Measurements from ENCODE around the gene HSP90AB1. TPM values are rescaled to one million over a fixed set of nuclear protein-coding genes. Genes with fewer than 3 reads are reported as not detected.

Gene HSP90AB1
- total RNA-seq, 1 donor from 2014 or later, result 1,214 TPM

- Mint-ChIP-seq H3K36me3 (ENCODE audit: insufficient read depth) (no peaks in the 10 kb centered on the region), H3K27ac (peak overlapping the region; percentile 52), H3K9me3 (ENCODE audit: low read depth) (no peaks in the 10 kb centered on the region), H3K4me3 (ENCODE audit: low read depth) (peak overlapping the region; percentile 70), H3K27me3 (peaks cover 35% of the 10 kb centered on the region), H3K4me1 (ENCODE audit: low read depth) (peaks cover 33% of the 10 kb centered on the region)
- peak; percentile 27 for TF ChIP-seq CTCF (IDR thresholded peaks at IDR 0.05; ENCODE audit: unreplicated experiment)
- no peak for DNase-seq (ENCODE audit: low spot score, unreplicated experiment)
Observed at GRCh38 chr6:44219815-44220784, 26.8 kb upstream of the HSP90AB1 start.

GRCh38 chr6:44220913-44221290, 26.0 kb upstream of the HSP90AB1 start:
- Mint-ChIP-seq H3K27me3 (peaks cover 35% of the 10 kb centered on the region), H3K36me3 (ENCODE audit: insufficient read depth) (no peaks in the 10 kb centered on the region), H3K9me3 (ENCODE audit: low read depth) (no peaks in the 10 kb centered on the region), H3K27ac (peak overlapping the region; percentile 88), H3K4me3 (ENCODE audit: low read depth) (peak overlapping the region; percentile 59), H3K4me1 (ENCODE audit: low read depth) (peaks cover 38% of the 10 kb centered on the region)
- no peak for DNase-seq (ENCODE audit: low spot score, unreplicated experiment)
- no peak for TF ChIP-seq CTCF (IDR thresholded peaks at IDR 0.05; ENCODE audit: unreplicated experiment)

- TF ChIP-seq CTCF (IDR thresholded peaks at IDR 0.05; ENCODE audit: unreplicated experiment), result peak; percentile 73
- Mint-ChIP-seq H3K27me3 (peaks cover 35% of the 10 kb centered on the region), H3K27ac (peak overlapping the region; percentile 88), H3K36me3 (ENCODE audit: insufficient read depth) (no peaks in the 10 kb centered on the region), H3K4me3 (ENCODE audit: low read depth) (peak overlapping the region; percentile 59), H3K4me1 (ENCODE audit: low read depth) (peaks cover 42% of the 10 kb centered on the region), H3K9me3 (ENCODE audit: low read depth) (no peaks in the 10 kb centered on the region)
- peak; percentile 59 for DNase-seq (ENCODE audit: low spot score, unreplicated experiment)
Observed at GRCh38 chr6:44221291-44221960, 25.5 kb upstream of the HSP90AB1 start.

GRCh38 chr6:44221961-44222335, 25.0 kb upstream of the HSP90AB1 start:
- H3K4me3 Mint-ChIP-seq (ENCODE audit: low read depth), result no peak overlapping the region

More at GRCh38 chr6:44221961-44222335, 25.0 kb upstream of the HSP90AB1 start:
- no peak for TF ChIP-seq CTCF (IDR thresholded peaks at IDR 0.05; ENCODE audit: unreplicated experiment)
- no peak overlapping the region for H3K27ac Mint-ChIP-seq
- H3K9me3 Mint-ChIP-seq (ENCODE audit: low read depth), result no peaks in the 10 kb centered on the region
- H3K4me1 Mint-ChIP-seq (ENCODE audit: low read depth), result peaks cover 42% of the 10 kb centered on the region
- H3K27me3 Mint-ChIP-seq, result peaks cover 30% of the 10 kb centered on the region
- H3K36me3 Mint-ChIP-seq (ENCODE audit: insufficient read depth), result no peaks in the 10 kb centered on the region
- no peak for DNase-seq (ENCODE audit: low spot score, unreplicated experiment)
